ENCODE measurements around the gene RPL28. TPM values are rescaled to one million over a fixed set of nuclear protein-coding genes. Genes with fewer than 3 reads are reported as not detected.

The RPL28 gene
- total RNA-seq, 1 donor from 2014 or later: 2,000 TPM

DNA sequence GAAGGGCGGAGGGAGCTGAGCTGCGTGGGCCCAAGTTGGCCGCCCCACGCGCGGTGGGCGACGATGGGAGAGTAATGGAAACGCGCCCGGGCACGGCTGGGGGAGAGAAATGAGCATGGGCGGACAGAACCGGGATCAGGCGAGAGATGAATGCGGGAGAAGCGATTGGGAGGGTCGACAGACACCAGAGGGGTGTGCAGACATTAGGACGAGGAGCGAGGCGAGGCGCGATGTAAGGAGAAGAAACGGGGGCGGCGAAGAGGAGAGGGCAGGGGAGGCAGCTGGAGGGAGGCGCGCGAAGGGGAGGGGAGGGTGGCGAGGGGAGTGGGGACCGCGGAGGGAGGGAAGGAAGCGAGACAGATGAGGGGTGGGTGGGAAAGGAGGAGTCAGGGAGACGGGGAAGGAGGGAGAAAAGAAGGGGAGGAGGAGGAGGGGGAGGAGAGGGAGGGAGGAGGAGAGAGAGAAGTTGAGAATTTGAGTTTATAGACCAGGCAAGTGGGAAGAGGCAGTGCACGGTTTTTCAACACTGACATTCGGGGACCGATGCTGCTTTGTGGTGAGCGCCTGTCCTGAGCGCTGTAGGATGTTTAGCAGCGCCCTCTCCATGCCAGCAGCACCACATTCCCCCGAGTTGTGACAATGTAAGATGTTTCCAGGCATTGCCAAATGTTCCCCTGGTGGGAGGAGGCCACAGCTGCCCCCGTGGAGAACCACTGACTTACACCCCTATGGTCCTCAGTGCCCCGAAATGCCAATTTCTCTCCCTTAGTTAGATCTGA, 57.5 kb downstream of the RPL28 start, which contains the start of gene SHISA7:
Gene SHISA7, minus strand, starts transcription at position 256 of the 779 bp plus-strand sequence. CDS start 437 bp downstream, outside the sequence.
- Mint-ChIP-seq H3K9me3 (ENCODE audit: unreplicated experiment) (no peaks in the 10 kb centered on the region), H3K27me3 (ENCODE audit: unreplicated experiment) (peaks cover 55% of the 10 kb centered on the region), H3K36me3 (ENCODE audit: unreplicated experiment) (peaks cover 4% of the 10 kb centered on the region), H3K27ac (ENCODE audit: unreplicated experiment) (no peak within 1 kb of the TSS), H3K4me3 (ENCODE audit: unreplicated experiment) (no peak within 1 kb of the TSS), H3K4me1 (ENCODE audit: unreplicated experiment) (peaks cover 10% of the 10 kb centered on the region)
- TF ChIP-seq, protein P1, sequence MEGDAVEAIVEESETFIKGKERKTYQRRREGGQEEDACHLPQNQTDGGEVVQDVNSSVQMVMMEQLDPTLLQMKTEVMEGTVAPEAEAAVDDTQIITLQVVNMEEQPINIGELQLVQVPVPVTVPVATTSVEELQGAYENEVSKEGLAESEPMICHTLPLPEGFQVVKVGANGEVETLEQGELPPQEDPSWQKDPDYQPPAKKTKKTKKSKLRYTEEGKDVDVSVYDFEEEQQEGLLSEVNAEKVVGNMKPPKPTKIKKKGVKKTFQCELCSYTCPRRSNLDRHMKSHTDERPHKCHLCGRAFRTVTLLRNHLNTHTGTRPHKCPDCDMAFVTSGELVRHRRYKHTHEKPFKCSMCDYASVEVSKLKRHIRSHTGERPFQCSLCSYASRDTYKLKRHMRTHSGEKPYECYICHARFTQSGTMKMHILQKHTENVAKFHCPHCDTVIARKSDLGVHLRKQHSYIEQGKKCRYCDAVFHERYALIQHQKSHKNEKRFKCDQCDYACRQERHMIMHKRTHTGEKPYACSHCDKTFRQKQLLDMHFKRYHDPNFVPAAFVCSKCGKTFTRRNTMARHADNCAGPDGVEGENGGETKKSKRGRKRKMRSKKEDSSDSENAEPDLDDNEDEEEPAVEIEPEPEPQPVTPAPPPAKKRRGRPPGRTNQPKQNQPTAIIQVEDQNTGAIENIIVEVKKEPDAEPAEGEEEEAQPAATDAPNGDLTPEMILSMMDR (IDR thresholded peaks at IDR 0.05): no peak
- no peak for DNase-seq (ENCODE audit: extremely low spot score, unreplicated experiment)

DNA sequence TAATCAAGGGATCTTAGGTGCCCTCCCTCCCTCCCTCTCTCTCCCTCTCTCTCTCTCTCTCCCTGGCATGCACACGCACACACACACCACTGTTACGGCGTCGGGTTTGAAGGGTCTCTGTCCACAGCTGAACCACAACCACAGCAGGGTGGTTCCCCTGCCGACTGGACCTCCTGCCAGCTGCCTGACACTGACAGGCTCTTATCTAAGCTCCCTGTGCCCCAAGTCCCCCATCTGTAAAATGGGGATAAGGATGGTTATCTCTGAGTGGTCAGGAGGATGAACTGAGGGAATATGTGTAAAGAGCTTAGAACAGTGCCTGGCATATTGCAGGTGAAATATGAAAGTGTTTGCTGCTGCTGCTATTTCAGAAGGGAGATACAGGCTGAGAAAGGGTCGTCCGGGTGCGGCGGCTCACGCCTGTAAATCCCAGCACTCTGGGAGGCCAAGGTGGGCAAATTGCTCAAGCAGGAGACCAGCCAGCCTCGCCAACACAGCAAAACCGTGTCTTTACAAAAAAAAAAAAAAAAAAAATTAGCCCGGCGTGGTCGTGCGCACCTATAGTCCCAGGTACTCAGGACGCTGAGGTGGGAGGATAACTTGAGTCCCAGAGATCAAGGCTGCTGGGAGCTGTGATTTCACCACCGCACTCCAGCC, 58.2 kb downstream of the RPL28 start:
- Mint-ChIP-seq H3K4me1 (ENCODE audit: unreplicated experiment) (peaks cover 10% of the 10 kb centered on the region), H3K27ac (ENCODE audit: unreplicated experiment) (no peak overlapping the region), H3K9me3 (ENCODE audit: unreplicated experiment) (no peaks in the 10 kb centered on the region), H3K4me3 (ENCODE audit: unreplicated experiment) (no peak overlapping the region), H3K36me3 (ENCODE audit: unreplicated experiment) (peaks cover 4% of the 10 kb centered on the region), H3K27me3 (ENCODE audit: unreplicated experiment) (peaks cover 53% of the 10 kb centered on the region)
- TF ChIP-seq, protein P1 (IDR thresholded peaks at IDR 0.05): no peak
- no peak for DNase-seq (ENCODE audit: extremely low spot score, unreplicated experiment)

DNA sequence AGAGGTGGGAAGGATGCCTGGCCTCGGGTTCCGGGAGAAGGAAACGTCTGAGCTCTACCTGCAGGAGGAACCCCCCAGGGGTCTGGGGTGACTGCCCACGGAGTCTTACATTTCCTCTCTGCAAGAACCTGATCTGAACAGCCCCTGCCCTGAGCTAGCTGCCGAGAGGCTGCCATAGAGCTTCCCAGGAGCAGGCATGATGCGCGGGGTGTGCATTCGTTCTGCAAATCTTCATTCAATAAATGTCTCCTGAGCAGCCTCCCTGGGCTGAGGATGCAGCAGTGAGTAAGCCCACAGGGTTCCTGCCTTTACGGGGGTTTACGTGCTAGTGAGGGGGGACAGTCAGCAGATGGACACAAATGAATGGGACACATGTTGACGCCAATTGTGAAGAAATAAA, 58.9 kb downstream of the RPL28 start:
- DNase-seq (ENCODE audit: extremely low spot score, unreplicated experiment): no peak
- no peaks in the 10 kb centered on the region for H3K9me3 Mint-ChIP-seq (ENCODE audit: unreplicated experiment)
- H3K27me3 Mint-ChIP-seq (ENCODE audit: unreplicated experiment): peaks cover 46% of the 10 kb centered on the region
- H3K4me1 Mint-ChIP-seq (ENCODE audit: unreplicated experiment): peaks cover 10% of the 10 kb centered on the region
- no peak overlapping the region for H3K4me3 Mint-ChIP-seq (ENCODE audit: unreplicated experiment)
- TF ChIP-seq, protein P1 (IDR thresholded peaks at IDR 0.05): no peak
- no peak overlapping the region for H3K27ac Mint-ChIP-seq (ENCODE audit: unreplicated experiment)
- peaks cover 4% of the 10 kb centered on the region for H3K36me3 Mint-ChIP-seq (ENCODE audit: unreplicated experiment)

DNA sequence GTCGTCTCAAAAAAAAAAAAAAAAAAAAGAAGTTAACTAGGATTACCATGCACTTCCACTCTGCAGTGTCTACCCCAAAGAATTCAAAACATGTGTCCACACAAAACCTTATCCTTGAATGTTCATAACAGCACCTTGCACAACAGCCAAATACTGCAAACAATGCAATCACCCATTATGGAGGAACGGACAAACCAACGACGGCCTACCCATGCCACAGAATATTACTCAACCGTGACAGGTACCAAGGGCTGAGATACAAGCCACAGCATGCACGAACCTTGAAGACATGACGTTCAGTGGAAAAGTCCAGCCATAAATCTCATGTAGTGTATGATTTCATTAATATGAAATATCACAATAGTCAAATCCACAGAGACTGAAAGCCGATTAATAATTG, 60.3 kb downstream of the RPL28 start:
- peaks cover 40% of the 10 kb centered on the region for H3K27me3 Mint-ChIP-seq (ENCODE audit: unreplicated experiment)
- H3K4me1 Mint-ChIP-seq (ENCODE audit: unreplicated experiment): peaks cover 7% of the 10 kb centered on the region
- H3K9me3 Mint-ChIP-seq (ENCODE audit: unreplicated experiment): no peaks in the 10 kb centered on the region
- no peak overlapping the region for H3K4me3 Mint-ChIP-seq (ENCODE audit: unreplicated experiment)
- DNase-seq (ENCODE audit: extremely low spot score, unreplicated experiment): no peak
- TF ChIP-seq, protein P1 (IDR thresholded peaks at IDR 0.05): no peak
- H3K27ac Mint-ChIP-seq (ENCODE audit: unreplicated experiment): no peak overlapping the region
- H3K36me3 Mint-ChIP-seq (ENCODE audit: unreplicated experiment): peaks cover 4% of the 10 kb centered on the region
